Stromal cell of bone marrow (primary cell): ENCODE measurements around the gene ANGPTL7.
"Not testable (repeated sequence)": the region's sequence is repeated elsewhere in the genome, so short reads cannot be mapped to it uniquely, and the experiment has no call there.

ENCODE experiments used
- DNase-seq: peaks from one replicate; pipeline ENCODE4 v3.0.0-alpha.2; 2012; ENCODE audit warnings: low read depth

The ANGPTL7 gene, protein sequence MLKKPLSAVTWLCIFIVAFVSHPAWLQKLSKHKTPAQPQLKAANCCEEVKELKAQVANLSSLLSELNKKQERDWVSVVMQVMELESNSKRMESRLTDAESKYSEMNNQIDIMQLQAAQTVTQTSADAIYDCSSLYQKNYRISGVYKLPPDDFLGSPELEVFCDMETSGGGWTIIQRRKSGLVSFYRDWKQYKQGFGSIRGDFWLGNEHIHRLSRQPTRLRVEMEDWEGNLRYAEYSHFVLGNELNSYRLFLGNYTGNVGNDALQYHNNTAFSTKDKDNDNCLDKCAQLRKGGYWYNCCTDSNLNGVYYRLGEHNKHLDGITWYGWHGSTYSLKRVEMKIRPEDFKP

DNA sequence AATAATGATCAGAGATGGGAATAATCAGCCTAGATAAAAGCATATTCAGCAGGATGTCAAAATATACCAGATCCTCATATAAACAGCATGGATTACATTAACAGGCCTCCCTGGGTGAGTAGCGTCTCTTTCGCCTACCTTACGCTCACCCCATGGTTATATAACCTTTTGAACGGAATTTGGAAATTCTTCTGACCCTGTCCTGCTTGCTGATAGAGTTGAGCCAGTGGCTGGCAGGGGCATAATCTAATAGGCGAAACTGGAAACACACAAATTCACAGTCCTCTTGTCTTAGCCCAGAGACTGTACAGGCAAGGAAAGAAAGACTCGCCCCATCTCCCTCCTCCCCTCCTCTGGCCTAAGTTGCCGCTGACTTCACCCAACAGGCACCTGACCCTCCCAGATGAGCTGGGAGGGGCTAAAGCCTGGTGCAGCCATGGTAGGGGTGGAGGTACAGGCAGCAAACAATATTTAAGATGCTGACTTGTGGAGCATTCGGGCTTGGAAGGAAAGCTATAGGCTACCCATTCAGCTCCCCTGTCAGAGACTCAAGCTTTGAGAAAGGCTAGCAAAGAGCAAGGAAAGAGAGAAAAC lies at the start of gene ANGPTL7:
TSS of gene ANGPTL7 (plus strand) at position 498 of the 594 bp plus-strand sequence. CDS start 225 bp downstream, outside the sequence.
- DNase-seq = no peak

DNA sequence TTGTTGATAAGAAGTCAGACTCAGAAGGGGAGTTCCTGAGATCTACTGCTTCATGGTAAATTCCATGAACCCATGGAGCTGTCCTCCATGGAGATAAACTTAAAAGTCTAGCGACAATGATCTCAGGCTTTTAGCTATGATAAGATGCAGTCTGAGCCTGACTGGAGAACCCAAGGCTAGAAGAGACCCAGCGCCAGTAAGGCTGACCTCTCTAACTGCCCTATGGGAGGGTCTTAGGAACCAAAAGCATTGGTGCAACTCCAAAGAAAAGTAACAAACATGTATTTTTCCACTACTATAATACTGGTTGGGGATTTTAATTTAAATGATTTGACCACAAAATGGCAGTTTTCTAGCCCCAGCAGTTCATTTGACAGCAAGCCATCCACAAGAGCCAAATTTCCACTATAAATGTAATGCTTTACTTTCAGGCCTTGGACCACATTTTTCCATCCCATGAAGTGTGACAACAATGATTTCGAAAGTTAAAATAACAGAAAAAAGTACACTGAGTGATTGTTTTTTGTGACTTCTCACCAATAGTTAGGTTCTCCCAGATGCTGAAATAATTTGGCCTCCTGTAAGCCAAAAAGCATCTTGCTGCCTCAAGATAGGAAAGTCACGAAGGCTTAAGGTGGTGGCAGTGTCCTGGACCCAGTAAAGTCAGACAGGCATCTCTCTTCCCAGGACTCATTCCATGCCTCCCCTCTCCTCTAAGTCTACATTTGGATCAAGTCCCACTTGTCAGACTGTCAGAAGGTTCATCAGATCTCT lies 46.4 kb upstream of the ANGPTL7 start:
- no peak for DNase-seq

DNA sequence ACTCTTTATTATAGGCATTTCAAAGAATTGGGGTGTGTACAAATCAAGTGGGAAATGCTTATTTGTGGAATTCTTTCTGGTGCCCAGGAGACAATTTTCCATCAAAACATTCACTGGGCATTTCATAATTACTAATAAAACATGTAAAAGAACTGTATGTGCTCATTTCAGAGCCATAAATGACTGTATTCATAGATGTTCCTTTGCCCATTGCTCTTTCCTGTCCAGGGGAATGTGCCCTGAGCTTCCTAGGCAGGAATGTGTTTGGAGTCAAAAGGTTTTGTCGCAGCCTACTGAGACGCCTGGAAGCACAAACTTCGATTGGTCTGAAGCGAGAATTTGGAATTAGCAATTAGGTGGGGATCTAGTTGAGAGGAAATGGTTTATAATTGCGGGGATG lies 45.8 kb upstream of the ANGPTL7 start:
- DNase-seq = no peak

DNA sequence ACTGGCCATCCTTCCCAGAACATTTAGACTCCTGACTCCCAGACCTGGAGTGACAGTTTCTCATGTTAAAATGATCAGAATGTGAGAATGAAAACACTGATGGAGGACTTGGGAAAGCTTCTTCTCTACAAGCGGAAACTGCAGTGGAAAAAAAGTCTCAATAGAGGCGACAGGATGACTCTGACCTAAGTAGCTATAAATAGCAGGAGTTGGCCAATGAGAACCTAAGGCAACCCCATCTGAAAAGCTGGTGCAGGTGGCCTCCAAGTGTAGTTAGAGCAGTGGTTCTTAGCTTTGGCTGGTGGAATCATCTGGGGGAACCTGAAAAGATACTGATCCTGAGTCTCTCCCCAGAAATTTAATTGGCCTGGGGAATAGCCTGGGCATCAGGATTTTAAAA lies 45.2 kb upstream of the ANGPTL7 start:
- no peak for DNase-seq

DNA sequence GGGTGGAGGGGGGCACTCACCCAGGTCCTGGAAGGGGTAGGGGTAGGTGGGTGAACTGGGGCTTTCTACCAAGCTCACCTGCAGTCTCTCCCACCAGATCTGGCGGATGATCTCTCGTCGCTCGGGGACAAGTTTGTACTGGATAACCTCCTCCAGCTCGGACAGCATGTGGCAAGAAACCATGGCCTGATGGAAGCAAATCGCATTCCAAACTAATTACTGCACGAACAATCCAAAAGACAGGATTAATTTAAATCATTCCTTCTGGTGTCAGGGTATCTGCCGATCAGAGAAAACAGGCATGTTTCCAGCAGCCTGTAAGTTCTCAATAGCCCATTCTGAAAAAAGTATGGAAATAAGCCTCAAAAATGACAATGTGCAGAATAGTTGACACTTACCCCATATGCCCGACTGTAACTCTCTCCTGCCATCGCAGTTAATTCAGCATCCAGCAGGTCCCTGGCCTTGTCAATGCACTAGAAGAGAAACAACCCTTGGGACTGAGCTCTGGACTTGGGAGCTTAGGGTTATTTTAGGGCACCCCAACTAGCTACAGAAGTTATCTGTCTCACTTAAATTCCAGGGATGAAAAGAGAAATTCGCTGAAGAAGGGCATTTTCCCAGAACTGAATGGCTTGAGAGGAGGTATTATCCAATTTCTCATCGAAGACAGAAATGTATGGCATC lies 44.4 kb upstream of the ANGPTL7 start:
- DNase-seq = no peak

DNA sequence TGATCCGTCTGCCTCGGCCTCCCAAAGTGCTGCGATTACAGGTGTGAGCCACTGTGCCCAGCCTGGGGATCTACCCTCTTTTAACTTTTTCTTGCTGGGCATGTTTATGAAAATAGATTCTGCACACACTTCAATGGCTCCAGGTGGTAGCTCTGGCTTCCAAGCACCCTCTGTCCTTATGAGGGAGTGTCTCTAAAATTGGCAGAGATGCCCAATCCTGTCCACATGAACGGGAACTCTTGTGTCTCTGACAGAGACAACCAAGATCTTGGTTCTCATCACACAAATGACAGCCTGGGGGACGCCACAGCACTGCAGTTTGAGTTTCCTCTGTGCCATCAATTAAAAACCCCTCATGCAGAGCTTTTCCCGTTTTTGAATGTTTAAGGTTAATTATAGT lies 43.4 kb upstream of the ANGPTL7 start:
- no peak for DNase-seq

DNA sequence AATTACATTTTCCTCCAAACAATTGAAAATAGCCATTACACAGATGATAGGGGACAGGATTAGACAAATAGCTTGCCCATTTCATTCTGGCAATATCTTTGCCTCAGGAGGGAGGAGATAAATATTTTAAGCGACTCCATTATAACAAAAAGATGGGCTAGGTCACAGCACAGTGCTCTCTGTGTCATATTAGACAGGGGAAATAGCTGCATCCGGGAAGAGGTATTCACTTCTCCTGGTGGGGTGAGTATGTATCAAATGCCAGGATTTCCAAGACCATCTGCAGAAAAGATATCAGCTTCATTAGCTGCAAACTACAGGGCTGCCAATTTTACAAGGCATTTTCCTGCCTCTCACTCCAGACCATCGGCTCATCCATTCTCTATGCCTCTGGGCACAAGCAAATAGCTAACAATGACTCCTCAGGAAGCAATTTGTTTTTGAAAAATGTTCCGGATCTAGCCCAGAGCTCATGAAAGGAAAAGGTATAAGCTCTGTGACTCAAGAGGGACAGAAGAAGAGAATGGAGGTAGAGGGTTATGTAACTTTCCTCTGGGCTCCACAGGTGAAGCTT lies 41.9 kb upstream of the ANGPTL7 start:
- no peak for DNase-seq

DNA sequence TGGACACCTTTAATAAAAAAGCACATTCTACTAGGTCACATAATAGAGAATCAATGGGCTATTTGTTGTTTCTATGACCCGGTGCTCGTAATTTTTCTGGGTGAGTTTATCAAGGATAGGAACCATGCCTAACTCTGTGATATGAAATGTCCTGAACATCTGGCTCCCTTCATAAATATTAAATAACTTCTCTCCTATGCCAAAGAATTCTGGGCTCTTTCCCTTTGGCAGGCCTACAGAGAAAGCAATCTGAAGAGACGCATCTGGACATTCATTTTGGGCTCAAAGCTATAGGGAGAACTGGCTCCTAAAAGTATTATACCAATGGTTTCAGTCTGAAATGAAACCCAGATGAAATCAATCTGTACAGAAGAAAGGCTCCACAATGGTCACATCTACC lies 38.8 kb upstream of the ANGPTL7 start:
- DNase-seq = no peak

DNA sequence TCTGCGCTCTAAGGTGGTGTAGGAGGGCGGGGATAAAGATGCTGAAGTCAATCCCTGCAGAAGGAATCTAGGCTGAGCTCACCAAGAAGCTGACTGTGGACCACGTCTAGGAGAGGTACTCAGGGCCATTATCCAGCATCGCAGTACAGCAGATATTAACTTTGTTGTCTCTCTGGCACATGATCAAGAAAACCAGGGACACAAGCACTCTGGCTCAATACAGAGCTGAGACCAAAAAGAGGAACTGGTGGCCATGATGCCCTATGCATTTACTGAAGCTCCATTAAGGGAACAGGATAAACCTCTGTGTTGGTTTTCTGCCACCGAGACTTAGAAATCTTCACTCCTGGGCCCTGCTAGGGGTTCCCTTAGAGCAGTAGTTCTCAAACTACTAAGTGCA lies 38.0 kb upstream of the ANGPTL7 start:
- no peak for DNase-seq

DNA sequence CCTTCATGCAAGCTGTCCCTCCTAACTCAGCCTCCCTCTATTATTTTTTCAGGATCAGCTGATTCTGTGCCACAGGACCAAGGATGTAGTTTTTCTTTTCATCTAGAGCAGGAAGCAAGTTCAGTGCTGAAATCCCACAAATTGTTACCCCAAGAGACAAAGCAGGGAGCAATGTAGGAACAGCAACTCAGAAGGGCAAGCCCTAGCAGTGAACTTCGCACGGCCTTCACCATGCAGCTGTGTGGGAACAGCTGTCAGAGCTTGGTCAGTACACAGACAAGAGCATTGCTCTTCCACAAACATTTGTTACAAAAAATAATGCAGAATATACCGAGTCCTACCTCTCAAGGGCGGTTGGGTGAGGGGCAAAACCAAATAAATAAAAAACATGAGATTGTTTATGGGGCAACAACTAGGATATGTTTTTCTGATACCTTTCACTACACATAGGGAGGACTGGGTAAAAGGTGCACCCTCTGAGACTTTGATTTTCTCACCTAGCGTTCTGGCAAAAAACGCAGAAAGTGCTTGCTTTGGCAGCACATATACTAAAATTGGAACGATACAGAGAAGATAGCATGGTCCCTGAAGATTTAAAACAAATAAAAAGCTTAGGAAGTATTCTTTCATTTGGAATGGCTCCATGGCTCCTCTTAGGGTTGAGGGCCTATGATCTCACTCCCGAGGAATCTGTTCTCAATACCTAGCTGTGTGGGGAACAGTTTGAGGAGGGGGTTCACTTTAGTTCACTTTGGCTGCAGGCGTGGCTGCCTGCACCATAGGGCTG lies 37.1 kb upstream of the ANGPTL7 start:
- DNase-seq = no peak

DNA sequence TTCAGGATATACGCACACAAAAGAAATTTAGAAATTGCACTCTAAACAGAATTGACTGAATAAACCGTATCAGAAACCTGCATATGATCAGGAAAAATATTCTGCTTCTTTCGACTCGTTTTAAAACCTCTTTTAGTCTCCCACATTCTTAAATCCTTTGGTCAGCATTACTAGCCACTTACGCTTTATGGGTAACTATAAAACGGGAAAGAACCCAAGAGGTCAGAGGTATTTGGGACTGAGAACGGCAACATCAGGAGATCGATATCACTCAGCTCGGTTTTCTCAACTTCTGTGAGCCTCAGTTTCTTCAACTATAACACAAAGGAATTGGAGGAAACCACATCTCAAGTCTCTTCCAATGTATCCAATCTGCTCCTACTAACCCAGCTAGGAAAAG lies 36.4 kb upstream of the ANGPTL7 start:
- DNase-seq = no peak

DNA sequence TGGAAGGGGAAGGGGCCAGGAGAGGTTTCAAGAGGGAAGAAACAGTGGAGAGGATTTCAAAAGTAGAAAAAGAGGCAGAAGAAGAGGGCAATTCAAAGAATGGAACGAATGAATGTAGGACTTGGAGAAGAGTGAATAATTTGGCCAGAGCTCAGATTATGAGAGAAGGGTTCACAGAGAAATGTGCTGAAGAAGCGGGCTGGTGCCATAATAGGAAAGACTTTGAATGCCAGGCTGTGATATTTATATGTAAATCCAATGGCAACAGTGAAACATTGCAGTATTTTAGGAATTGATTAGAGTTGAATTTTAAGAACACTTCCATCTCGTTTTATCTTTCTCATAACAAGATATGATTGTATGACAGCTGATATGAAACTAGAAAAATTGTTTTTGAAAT lies 36.0 kb upstream of the ANGPTL7 start:
- DNase-seq = no peak

DNA sequence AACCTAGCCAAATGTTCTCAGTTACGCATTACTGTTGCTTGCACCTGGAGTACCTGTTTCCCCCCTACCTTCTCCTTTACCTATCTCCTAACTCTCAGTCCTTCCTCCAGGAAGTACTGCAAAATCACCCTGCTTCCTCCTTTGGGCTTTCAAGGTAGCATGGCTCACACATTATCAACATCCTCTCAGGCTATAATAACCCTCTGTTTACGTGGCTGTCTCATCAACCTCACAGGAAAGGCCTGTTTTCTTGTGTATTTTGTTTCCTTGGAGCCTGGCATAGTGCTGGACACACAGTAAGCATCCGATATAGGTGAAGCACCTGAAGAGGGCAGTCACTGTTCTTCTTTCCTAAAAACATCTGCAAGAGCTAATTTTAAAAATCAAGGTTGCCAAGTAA lies 32.7 kb upstream of the ANGPTL7 start:
- no peak for DNase-seq

DNA sequence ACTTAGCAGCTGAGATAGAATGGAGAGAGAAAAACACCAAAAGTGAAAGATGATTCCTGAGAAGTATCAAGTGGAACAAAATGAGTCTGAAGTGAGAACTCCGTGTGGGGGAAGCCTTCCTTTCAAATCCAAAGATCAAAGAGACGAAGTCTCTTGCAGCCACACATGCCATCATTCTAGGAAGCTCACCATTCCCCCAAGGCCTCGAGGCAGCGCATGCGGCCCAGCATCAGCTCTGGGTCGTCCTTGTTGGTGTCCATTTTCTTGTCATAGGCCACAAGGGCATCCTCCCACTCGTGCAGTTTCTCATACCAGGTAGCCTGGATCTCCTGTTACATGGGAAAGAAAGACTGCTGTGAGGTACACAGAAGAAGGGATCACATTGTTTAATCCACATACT lies 32.2 kb upstream of the ANGPTL7 start:
- DNase-seq = no peak

DNA sequence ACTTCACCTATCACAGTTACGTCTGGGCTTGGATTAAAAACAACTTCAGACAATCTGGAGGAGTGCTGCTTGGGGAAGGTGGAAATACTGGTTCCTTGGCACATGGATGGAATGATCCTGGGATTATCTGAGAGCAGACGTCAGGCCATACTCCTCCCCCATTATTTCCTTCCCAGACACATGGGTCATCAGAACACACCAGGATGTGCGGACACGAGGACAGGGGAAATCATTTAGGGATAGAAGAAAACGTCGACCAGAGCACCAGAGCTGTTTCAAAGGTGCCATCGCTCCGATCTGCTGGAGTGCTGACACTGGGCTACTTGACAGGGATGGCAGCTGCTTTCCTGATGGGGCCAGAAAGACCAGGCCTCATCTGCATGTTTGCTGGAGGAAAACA lies 31.8 kb upstream of the ANGPTL7 start:
- DNase-seq = no peak

DNA sequence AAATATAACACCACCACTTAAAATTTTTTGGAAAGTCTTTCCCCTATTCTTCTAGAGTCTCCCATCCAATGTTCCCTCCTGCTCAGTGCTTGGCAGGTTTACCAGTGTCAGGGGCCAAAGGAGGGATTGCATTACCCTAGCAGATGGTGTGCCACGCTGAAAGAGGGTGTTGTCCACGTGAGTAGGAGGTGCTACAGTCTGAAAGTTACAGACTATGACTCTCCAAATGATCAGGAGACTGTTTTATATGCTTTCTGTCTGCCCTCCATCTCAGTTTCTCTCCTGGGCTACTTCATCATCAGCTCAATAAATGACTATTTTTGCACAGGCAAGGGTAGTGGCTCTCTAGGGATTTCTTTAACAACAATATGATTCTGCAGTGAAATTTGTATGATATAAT lies 31.3 kb upstream of the ANGPTL7 start:
- peak; percentile 73 for DNase-seq

DNA sequence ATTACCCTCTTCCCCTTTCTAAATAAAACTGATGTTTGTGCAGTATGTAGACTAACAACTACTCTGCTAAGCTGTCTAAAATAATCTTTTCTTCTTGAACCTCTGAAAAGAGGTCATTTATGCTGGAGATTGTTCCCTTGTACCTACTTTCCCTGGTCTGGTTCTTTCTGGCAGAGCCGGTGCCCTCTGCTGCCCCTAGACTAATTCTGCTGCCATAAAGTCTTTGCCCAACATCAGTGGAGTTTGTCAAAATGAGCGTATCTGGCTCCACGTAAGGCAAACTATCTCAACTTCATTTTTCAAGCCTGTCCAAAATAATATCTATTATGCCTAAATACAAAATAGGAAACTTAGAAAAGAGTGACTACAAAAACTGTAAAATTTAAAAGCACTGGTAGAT lies 30.9 kb upstream of the ANGPTL7 start:
- no peak for DNase-seq

DNA sequence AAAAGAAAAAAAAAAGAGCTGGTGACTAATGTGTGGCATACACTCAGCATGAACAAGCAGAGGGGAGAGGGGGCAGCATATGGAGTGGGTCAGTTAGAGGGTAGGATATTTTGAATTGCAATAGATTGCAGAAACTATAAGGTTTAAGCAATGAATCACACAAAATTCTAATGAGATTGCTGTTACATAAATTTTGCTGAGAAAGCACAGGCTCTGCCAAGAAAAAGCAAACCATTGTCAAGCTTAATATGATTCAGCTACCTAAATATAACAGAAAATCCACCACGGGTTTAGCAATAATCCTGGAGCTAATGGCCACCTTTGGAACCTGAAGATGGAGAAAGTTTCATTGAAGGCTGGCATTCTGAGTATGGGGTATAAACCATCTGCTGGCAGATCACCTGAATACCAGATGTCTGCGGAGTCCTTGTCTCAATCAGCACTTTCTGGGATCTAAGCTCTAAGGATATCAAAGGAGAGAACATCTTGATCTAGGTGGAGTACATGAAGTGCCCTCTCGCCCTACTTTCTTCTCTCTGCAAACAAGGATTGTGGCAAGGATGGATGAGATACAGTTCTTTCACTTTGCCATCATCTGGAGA lies 30.3 kb upstream of the ANGPTL7 start:
- DNase-seq = peak; percentile 93

DNA sequence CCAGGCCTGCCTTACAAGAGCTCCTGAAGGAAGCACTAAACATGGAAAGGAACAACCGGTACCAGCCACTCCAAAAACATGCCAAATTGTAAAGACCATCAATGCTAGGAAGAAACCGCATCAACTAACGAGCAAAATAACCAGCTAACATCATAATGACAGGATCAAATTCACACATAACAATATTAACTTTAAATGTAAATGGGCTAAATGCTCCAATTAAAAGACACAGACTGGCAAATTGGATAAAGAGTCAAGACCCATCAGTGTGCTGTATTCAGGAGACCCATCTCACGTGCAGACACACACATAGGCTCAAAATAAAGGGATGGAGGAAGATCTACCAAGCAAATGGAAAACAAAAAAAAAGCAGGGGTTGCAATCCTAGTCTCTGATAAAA lies 26.4 kb upstream of the ANGPTL7 start:
- not testable (repeated sequence) for DNase-seq

DNA sequence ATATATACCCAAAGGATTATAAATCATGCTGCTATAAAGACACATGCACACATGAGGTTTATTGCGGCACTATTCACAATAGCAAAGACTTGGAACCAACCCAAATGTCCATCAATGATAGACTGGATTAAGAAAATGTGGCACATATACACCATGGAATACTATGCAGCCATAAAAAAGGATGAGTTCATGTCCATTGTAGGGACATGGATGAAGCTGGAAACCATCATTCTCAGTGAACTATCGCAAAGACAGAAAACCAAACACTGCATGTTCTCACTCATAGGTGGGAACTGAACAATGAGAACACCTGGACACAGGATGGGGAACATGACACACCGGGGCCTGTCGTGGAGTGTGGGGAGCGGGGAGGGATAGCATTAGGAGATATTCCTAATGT lies 22.4 kb upstream of the ANGPTL7 start:
- DNase-seq = not testable (repeated sequence)

DNA sequence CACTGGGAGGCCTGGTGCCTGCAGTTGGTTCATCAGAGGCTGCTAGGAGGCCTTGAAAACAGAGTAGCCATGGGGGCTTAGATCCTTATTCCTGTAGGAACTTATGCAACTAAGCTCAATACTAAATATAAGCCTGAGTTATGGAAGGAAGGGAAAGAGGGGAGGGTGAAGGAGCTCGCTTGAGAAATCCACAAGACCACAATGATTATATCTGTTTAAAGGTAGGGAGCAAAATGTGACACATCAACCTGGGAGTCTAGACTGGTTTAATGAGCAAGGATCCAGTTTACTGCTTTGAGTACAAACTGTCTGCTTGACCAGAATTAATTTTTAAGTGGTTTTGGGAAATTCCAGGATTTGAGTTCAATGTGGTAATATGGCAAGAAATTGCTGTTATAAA lies 20.4 kb upstream of the ANGPTL7 start:
- no peak for DNase-seq
